Transverse colon (tissue), 4 donors: ENCODE measurements around the gene C12orf75. TPM values are rescaled to one million over a fixed set of nuclear protein-coding genes. Genes with fewer than 3 reads are reported as not detected.

ENCODE experiments used
- DNase-seq: peaks from one replicate; pipeline ENCODE4 v3.0.0-alpha.2; 2019
- H3K27ac ChIP-seq, 4 donors: fragments of 200-600 bp; sonication (generic); 2 replicates each; pipeline ENCODE4 v1.5.1; 2016 to 2018; ENCODE audit warnings: inconsistent platforms in 4 of 4
- H3K27me3 ChIP-seq: fragments of 200-600 bp; sonication (generic); 2 replicates; pipeline ENCODE4 v1.5.1; 2017; ENCODE audit warnings: inconsistent platforms
- H3K36me3 ChIP-seq, 4 donors: fragments of 200-600 bp; sonication (generic); 2 replicates each; pipeline ENCODE4 v1.5.1; 2017 to 2019; ENCODE audit warnings: inconsistent platforms in 4 of 4
- H3K4me1 ChIP-seq, 4 donors: fragments of 200-600 bp; sonication (generic); 2 replicates each; pipeline ENCODE4 v1.5.1; 2017 to 2020; ENCODE audit warnings: inconsistent platforms in 4 of 4
- H3K4me3 ChIP-seq, 4 donors: fragments of 200-600 bp; sonication (generic); 1 replicate in 1 of 4; 2 replicates in 3 of 4; pipeline versions ENCODE4 v1.5.1 to v1.6.1; 2017 to 2019; ENCODE audit warnings: inconsistent platforms in 4 of 4
- H3K9me3 ChIP-seq, 2 donors: fragments of 200-600 bp; sonication (generic); 2 replicates each; pipeline ENCODE4 v1.5.1; 2017 to 2019; ENCODE audit warnings: inconsistent platforms in 2 of 2
- EP300 ChIP-seq: sonication (generic); formaldehyde crosslinking; IDR thresholded peaks from one replicate; pipeline ENCODE4 v1.6.1; 2017; ENCODE audit warnings: antibody characterized with exemption, low read depth
- POLR2A ChIP-seq: fragments of 450-650 bp; IDR thresholded peaks from one replicate; pipeline ENCODE4 v1.6.1; 2016; ENCODE audit warnings: antibody characterized with exemption, mild to moderate bottlenecking, moderate library complexity
- POLR2AphosphoS5 ChIP-seq, 3 donors: sonication (generic); formaldehyde crosslinking; IDR thresholded peaks; one replicate each; pipeline ENCODE4 v1.6.1; 2016; ENCODE audit warnings: antibody characterized with exemption in 3 of 3
- WGBS, 2 donors: methylation state at CpG; one replicate each; pipeline ENCODE4 v1.1.5; 2018; ENCODE audit warnings: low coverage in 1 of 2; 5-methylcytosine and 5-hydroxymethylcytosine counted together
- in situ Hi-C, 4 donors: fragments of 200-750 bp; cut with MboI; loops; one replicate each; pipeline versions ENCODE4 v1.15.0 to v1.15.1; 2017; ENCODE audit warnings: low sequenced_read_pairs in 3 of 4, low pct_ligation_motif_present in 1 of 4, low pct_unique_long_range_greater_than_20kb in 1 of 4
- intact Hi-C: fragments of 100-400 bp; cut with DNase I; formaldehyde crosslinking; loops from one replicate; pipeline ENCODE4 v1.15.1; 2023; ENCODE audit warnings: low total_unique reads
- total RNA-seq, 4 donors: library from RNA; depleted of rRNA; stranded (reverse); fragments of >200 nt; gene quantifications; one replicate each; pipeline ENCODE4 v1.1.0, GENCODE V29; 2016
- TF ChIP-seq, protein P1 (sequence below), 5 experiments: fragments of 200-600 bp in 3 of 5; fragments of 450-650 bp in 2 of 5; sonication (generic) in 3 of 5; IDR thresholded peaks; 1 replicate in 2 of 5; 2 replicates in 3 of 5; pipeline ENCODE4 v1.5.1; 2016 to 2017; ENCODE audit warnings: antibody characterized with exemption in 5 of 5, inconsistent platforms in 3 of 5, mild to moderate bottlenecking in 2 of 5, moderate library complexity in 1 of 5

Gene C12orf75
- total RNA-seq, 4 donors from 2014 or later = 14.1 to 120 (median 70.6) TPM

- no peak overlapping the region for H3K4me3 ChIP-seq
- DNase-seq = no peak
- H3K9me3 ChIP-seq = no peaks in the 10 kb centered on the region
- no peaks in the 10 kb centered on the region for H3K27me3 ChIP-seq
- H3K36me3 ChIP-seq = no peaks in the 10 kb centered on the region
- in situ Hi-C loops = no loop called here
- no peaks in the 10 kb centered on the region for H3K4me1 ChIP-seq
- no peak overlapping the region for H3K27ac ChIP-seq
- TF ChIP-seq, protein P1, sequence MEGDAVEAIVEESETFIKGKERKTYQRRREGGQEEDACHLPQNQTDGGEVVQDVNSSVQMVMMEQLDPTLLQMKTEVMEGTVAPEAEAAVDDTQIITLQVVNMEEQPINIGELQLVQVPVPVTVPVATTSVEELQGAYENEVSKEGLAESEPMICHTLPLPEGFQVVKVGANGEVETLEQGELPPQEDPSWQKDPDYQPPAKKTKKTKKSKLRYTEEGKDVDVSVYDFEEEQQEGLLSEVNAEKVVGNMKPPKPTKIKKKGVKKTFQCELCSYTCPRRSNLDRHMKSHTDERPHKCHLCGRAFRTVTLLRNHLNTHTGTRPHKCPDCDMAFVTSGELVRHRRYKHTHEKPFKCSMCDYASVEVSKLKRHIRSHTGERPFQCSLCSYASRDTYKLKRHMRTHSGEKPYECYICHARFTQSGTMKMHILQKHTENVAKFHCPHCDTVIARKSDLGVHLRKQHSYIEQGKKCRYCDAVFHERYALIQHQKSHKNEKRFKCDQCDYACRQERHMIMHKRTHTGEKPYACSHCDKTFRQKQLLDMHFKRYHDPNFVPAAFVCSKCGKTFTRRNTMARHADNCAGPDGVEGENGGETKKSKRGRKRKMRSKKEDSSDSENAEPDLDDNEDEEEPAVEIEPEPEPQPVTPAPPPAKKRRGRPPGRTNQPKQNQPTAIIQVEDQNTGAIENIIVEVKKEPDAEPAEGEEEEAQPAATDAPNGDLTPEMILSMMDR (IDR thresholded peaks at IDR 0.05) = no peak
- TF ChIP-seq EP300 (no peak), POLR2AphosphoS5 (IDR thresholded peaks at IDR 0.05) (no peak), POLR2A (no peak)
- intact Hi-C loops = no loop called here
These were observed 12.0 kb downstream of the C12orf75 start for GRCh38 chr12:105342464-105342863.

GRCh38 chr12:105343836-105344235 is 13.3 kb downstream of the C12orf75 start:
- intact Hi-C loops = no loop called here
- no peak overlapping the region for H3K27ac ChIP-seq
- in situ Hi-C loops = no loop called here

DNA sequence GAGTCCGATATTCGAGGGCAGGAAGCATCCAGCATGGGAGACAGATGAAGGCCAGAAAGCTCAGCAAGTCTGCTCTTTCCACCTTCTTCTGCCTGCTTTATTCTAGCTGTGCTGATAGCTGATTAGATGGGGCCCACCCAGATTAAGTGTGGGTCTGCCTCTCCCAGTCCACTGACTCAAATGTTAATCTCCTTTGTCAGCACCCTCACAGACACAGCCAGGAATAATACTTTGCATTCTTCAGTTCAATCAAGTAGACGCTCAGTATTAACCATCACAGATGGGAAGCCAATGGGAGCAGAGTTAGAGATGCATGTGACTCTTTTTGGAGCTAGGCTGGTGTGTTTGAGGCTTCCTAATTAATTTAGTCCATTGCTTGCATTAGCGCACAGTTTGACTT is 17.0 kb downstream of the C12orf75 start:
- no peak overlapping the region for H3K27ac ChIP-seq
- H3K4me1 ChIP-seq = no peaks in the 10 kb centered on the region
- no peaks in the 10 kb centered on the region for H3K9me3 ChIP-seq
- no peaks in the 10 kb centered on the region for H3K36me3 ChIP-seq
- intact Hi-C loops (no loop called here), in situ Hi-C loops (no loop called here)
- no peaks in the 10 kb centered on the region for H3K27me3 ChIP-seq
- WGBS, 2 donors = 93 to 100% methylated on average over 1 to 4 of the region's 4 CpGs
- no peak overlapping the region for H3K4me3 ChIP-seq
- no peak for TF ChIP-seq EP300
- no peak for TF ChIP-seq POLR2A
- TF ChIP-seq, protein P1 (IDR thresholded peaks at IDR 0.05) = no peak
- TF ChIP-seq POLR2AphosphoS5 (IDR thresholded peaks at IDR 0.05) = no peak
- no peak for DNase-seq

More at GRCh38 chr12:105343836-105344235, 13.3 kb downstream of the C12orf75 start:
- Histone ChIP-seq H3K36me3 (no peaks in the 10 kb centered on the region), H3K9me3 (no peaks in the 10 kb centered on the region), H3K4me3 (no peak overlapping the region), H3K27me3 (no peaks in the 10 kb centered on the region), H3K4me1 (no peaks in the 10 kb centered on the region)
- TF ChIP-seq, protein P1 (IDR thresholded peaks at IDR 0.05) = no peak
- TF ChIP-seq POLR2A = no peak
- TF ChIP-seq POLR2AphosphoS5 (IDR thresholded peaks at IDR 0.05) = no peak
- no peak for TF ChIP-seq EP300
- no peak for DNase-seq
- 87% methylated on average over 1 of the region's 1 CpG; no CpG with 5 or more reads in 1 of the 2 donors for WGBS, 2 donors

- Histone ChIP-seq H3K27ac (no peak overlapping the region), H3K27me3 (no peaks in the 10 kb centered on the region), H3K4me1 (no peaks in the 10 kb centered on the region), H3K36me3 (no peaks in the 10 kb centered on the region), H3K4me3 (no peak overlapping the region), H3K9me3 (no peaks in the 10 kb centered on the region)
- WGBS, 2 donors = 79 to 92% methylated on average over 3 of the region's 3 CpGs
- no peak for DNase-seq
- intact Hi-C loops = no loop called here
- TF ChIP-seq, protein P1 (IDR thresholded peaks at IDR 0.05) = no peak
- no peak for TF ChIP-seq POLR2A
- in situ Hi-C loops = no loop called here
These were observed 17.7 kb downstream of the C12orf75 start for GRCh38 chr12:105348142-105348541.
